Testis (tissue), 2 donors: ENCODE measurements around the gene HDAC7.

Experiments used
- POLR2A ChIP-seq: fragments of 450-650 bp; IDR thresholded peaks from one replicate; pipeline ENCODE4 v1.6.1; 2017; ENCODE audit warnings: antibody characterized with exemption, mild to moderate bottlenecking, moderate library complexity
- TF ChIP-seq, protein P1 (sequence below), 3 experiments: fragments of 450-650 bp in 2 of 3; fragments of 200-600 bp in 1 of 3; sonication (generic) in 1 of 3; IDR thresholded peaks; one replicate each; pipeline ENCODE4 v1.5.1; 2016 to 2019; ENCODE audit warnings: antibody characterized with exemption in 3 of 3, mild to moderate bottlenecking in 2 of 3, moderate library complexity in 1 of 3

DNA sequence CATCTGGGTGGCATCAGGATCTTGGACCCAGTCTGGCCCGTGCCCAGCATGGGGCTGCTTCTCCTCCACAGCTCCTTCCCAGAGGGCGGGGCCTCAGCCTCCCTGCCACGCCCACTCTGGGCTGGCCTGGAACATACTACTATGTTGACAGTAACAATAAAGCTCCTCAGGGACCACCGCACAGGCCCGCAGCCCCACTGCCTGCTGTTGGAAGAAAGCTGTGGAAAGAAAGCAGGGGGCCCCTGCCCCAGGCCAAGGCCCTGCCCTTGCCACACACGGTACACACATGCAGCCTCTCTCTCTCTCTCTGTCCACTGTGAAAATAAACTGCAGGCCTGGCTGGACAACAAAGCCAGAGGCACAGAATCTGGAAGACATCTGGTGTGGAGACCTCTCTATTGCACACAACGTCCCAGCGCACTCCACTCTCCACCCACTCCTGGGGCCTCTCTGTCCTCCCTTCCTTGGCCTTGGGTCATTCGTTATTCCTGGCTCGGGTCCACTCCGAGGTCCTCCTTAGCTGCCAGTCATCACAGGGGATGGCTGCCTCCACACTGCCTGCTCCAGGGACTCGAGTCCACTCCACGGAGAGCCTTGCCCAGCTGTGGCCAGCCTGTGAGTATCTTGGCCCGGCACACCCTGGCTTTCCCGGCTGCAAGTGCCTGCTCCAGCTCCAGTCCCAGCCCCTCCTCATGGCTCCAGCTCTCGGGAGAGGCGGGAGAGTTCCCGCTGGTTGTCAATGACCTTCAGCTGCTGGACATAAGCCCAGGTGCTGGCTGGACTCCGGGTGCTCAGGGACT, 82.6 kb downstream of the HDAC7 start:
- TF ChIP-seq, protein P1, sequence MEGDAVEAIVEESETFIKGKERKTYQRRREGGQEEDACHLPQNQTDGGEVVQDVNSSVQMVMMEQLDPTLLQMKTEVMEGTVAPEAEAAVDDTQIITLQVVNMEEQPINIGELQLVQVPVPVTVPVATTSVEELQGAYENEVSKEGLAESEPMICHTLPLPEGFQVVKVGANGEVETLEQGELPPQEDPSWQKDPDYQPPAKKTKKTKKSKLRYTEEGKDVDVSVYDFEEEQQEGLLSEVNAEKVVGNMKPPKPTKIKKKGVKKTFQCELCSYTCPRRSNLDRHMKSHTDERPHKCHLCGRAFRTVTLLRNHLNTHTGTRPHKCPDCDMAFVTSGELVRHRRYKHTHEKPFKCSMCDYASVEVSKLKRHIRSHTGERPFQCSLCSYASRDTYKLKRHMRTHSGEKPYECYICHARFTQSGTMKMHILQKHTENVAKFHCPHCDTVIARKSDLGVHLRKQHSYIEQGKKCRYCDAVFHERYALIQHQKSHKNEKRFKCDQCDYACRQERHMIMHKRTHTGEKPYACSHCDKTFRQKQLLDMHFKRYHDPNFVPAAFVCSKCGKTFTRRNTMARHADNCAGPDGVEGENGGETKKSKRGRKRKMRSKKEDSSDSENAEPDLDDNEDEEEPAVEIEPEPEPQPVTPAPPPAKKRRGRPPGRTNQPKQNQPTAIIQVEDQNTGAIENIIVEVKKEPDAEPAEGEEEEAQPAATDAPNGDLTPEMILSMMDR (IDR thresholded peaks at IDR 0.05), result no peak
- no peak for TF ChIP-seq POLR2A
